LNCAP (cell line): ENCODE results near the gene UBTD2.

Experiments
- TF ChIP-seq, protein P1 (sequence below): fragments of 450-650 bp; IDR thresholded peaks from 2 replicates; pipeline ENCODE4 v1.5.1; 2017; ENCODE audit warnings: mild to moderate bottlenecking

Gene UBTD2, protein sequence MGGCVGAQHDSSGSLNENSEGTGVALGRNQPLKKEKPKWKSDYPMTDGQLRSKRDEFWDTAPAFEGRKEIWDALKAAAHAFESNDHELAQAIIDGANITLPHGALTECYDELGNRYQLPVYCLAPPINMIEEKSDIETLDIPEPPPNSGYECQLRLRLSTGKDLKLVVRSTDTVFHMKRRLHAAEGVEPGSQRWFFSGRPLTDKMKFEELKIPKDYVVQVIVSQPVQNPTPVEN

DNA sequence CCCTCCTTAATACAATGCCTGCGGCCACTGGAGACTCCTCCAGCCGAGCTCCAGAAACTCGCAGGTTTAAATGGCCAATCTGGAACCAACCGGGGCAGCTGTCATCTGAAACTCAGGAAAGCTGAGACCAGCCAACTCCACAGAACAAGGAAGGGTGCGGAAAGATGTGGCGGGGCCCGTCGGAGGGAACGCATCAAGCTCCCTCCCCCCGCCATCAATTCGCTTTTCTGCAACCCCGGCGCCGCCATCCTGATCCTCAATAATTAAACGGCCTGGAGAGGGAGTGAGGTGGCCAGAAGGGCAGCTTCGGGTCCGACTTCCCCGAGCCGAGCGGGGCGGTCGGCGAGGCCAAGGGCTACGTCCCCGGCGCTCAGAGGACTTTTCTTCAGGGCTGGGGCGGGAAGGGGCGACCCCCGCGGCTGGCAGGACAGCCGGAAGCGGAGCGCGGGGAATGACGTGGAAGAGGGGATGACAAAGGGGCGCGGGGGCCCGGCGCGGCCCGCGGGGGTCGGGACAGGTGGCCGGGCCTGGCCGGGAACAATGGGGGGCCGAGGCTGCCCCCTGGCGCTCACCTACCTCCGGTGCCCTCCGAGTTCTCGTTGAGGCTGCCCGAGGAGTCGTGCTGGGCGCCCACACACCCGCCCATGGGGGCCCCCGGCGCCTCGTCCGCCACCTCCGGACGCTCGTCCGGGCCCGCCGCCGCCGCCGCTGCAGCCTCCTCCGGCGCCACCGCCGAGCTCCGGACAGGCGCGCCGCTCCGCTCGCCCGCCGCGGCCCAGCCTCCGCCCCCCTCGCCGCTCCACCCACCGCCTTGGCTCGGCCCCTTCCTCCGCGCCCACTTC, at the start of gene UBTD2:
Gene UBTD2 (minus strand): TSS at position 745 of the 842 bp plus-strand sequence. CDS start 99 bp downstream, at position 646.
- TF ChIP-seq, protein P1, sequence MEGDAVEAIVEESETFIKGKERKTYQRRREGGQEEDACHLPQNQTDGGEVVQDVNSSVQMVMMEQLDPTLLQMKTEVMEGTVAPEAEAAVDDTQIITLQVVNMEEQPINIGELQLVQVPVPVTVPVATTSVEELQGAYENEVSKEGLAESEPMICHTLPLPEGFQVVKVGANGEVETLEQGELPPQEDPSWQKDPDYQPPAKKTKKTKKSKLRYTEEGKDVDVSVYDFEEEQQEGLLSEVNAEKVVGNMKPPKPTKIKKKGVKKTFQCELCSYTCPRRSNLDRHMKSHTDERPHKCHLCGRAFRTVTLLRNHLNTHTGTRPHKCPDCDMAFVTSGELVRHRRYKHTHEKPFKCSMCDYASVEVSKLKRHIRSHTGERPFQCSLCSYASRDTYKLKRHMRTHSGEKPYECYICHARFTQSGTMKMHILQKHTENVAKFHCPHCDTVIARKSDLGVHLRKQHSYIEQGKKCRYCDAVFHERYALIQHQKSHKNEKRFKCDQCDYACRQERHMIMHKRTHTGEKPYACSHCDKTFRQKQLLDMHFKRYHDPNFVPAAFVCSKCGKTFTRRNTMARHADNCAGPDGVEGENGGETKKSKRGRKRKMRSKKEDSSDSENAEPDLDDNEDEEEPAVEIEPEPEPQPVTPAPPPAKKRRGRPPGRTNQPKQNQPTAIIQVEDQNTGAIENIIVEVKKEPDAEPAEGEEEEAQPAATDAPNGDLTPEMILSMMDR: peak; percentile 60

DNA sequence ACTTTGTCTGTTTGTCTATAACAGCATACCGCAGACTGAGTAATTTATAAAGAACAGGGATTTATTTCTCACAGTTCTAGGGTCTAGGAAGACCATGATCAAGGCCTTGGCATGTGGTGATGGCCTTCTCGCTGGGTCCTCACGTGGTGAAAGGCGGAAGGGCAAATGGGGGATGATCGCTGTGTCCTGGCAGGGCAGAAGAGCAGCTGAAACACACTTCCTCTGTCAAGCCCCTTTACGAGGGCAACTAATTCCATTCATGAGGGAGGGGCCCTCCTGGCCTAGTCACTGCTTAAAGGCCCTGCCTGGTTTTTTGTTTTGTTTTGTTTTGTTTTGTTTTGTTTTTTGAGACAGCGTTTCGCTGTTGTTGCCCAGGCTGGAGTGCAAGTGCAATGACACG, 41.9 kb upstream of the UBTD2 start:
- TF ChIP-seq, protein P1: no peak

DNA sequence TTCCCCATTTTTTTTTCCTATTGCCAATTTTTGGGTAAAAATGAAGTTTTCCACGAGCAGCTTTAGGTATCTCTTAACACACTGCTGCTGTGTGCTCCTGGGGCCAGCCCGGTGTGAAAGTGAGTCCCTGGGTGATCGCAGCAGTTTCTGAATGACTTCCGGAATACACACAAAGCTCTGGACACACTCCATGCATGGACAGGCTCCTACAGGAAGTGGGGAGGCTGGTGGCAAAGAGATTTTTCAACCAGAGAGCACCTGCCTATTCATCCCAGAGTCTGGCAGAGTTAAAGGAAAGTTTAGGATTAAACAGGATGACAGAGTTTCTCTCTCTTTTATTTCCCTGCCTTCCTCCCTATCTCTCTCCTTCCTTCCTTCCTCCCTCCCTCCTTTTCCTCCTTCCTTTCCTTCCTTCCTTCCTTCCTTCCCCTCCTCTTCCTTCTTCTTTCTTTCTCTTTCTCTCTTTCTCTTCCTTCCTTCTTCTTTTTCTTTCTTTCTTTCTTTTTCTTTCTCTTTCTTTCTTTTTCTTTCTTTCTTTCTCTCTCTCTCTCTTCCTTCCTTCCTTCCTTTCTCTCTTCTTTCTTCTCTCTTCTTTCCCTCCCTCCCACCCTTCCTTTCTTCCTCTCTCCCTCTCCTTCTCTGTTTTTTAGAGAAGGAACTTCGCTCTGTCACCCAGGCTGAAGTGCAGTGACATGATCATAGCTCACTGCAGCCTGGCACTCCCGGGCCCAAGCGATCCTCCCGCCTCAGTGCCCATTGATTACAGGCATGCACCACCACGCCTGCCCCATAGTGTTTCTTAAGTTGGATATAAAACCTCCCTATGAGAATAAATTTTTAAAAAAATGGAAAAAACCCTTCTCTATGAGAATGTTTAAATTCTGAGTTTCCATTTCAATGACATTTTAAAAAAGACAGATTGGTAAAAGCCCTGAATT, 38.7 kb upstream of the UBTD2 start:
- TF ChIP-seq, protein P1: no peak

DNA sequence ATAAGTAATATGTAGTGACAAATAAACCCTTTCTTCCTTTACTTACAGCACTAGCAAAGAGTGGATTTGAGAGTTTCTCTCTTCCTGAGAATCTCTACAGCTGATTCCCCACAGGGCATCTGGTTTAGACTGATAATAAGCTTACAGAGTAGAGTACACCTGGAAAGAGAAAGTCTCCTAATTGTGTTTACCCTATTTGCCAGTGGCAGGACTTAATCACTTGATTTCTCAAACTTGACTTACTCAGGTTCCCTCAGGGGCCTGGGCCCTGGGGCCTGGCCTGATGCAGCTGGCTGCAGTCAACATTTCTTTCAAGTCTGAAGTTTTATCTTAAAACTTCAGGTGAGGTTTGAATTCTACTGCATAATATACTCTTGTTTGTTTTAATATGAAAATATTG, 38.0 kb upstream of the UBTD2 start:
- TF ChIP-seq, protein P1: no peak

DNA sequence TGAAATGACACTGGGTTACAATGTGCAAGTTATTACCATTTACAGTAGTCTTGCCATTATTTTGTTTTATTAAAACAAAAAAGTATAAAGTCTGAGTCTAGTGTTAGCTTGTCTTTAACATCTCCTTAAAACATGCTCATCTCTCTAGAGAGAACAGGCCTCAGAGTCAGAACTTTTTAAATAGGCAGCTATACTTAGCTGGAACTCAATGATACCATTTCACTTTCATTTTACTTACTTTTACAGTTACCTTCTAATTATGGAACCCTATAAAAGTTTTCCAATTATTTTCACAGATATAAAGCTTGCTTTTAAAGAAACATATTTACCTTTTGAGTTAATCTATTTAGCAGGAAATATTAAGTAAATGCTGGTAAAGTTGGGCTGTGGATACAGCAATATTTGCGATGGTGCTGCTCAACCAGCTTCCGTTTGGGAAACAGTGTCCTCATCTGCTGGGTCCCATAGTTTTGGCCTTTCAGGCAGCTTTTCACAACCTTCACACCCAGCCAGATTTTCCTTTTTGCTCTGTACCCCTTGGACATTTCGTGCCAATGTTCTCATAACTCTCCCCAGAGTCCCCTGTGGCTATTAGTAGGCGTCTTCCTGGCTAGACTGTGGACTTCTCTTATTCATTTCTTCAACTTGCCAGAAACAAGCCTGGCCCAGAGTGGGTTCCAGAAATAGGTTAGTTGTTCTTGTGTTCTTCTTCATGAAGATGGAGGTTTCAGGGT, 36.3 kb upstream of the UBTD2 start:
- TF ChIP-seq, protein P1: no peak

DNA sequence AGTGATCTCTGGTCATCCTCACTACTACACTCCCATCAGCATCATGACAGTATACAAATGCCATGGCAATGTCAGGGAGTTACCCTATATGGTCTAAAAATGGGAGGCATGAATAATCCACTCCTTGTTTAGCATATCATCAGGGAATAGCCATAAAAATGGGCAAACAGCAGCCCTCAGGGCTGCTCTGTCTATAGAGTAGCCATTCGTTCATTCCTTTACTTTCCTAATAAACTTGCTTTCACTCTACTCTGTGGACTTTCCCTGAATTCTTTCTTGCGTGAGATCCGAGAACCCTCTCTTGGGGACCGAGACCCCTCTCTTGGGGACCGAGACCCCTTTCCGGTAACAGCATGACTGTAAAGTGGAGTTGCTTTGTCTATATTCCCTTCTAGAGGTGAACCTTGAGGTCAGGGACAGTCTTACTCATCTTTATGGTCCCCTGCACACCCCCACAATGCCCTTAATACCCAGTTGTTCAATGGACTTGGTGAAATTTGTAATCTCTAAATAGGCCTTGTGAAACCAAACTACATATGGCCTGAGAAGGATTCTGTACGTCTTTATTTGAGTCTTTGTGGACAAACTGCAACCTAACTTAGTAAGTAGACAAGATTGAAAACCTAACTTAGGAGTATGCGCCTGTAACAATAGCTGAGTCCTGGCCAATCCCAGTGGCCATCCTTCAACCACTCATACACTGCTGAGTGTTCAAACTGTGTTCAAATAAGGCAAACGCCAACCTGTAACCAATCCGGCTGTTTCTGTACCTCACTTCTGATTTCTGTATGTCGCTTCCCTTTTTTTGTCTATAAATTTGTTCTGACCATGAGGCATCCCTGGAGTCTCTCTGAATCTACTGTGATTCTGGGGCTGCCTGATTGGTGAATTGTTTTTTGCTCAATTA, 32.3 kb upstream of the UBTD2 start:
- TF ChIP-seq, protein P1: no peak
